GM21390 (cell line): ENCODE measurements around the gene SULT1C2.
"Not testable (repeated sequence)": the region's sequence is repeated elsewhere in the genome, so short reads cannot be mapped to it uniquely, and the experiment has no call there.

Experiments
- ATAC-seq: cut with Tn5 transposase; IDR thresholded peaks from one replicate; pipeline ENCODE4 v1.9.1; 2021; ENCODE audit not compliant: unreplicated experiment

The SULT1C2 gene

GRCh38 chr2:108348816-108349570 lies 60.3 kb downstream of the SULT1C2 start:
- no peak for ATAC-seq

DNA sequence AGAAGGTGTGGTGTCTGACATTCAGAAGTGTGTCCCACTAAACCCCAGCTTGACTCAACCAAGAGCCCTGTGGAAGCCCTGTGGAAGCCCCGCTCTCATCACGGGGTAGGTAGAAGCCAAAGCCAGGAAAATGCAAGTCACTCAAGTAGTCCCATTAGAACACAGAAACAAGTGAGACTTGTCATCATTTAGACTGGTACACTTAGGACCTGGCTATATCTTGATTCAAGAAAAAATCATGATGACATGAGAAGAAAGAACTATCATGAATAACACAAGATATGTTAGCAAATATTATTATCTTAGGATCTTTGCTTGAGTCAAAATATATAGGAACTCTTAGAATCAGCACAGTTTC lies 60.9 kb downstream of the SULT1C2 start:
- peak; percentile 12 for ATAC-seq

DNA sequence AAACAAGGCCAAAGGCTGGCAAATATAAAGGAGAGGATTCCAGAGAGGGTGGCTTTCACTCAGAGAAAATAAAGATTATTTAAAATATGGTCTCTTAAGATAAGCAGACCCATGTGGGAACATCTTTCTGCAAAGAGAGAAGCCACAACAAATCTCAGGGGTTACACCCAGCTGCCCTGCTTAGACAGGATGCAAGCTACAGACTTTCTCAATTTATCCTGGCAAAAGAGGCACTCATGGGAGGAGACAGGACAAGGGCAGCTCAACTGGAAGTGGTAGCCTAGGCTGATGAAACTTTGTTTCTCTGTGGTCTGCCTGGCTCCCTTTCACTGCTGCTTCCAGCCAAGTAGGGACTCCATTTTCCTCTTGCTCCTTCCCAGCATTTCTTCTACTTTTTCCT lies 63.2 kb downstream of the SULT1C2 start:
- ATAC-seq, result no peak

- ATAC-seq, result no peak
Observed at GRCh38 chr2:108354136-108354535, 65.4 kb downstream of the SULT1C2 start.

GRCh38 chr2:108355906-108356734 lies 67.4 kb downstream of the SULT1C2 start:
- no peak for ATAC-seq

DNA sequence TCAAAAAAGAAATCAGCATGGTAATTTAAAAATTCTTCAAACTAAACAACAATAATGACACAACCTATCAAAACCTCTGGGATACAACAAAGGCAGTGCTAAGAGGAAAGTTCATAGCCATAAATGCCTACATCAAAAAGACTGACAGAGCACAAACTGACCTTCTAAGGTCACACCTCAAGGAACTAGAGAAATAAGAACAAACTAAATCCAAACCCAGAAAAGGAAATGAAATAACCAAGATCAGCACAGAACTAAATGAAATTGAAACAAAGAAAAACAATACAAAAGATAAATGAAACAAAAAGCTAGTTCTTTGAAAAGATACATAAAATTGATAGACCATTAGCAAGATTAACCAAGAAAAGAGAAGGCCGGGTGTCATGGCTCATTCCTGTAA lies 70.6 kb downstream of the SULT1C2 start:
- ATAC-seq, result not testable (repeated sequence)
